HCT116 (cell line): ENCODE measurements around the gene FAT1. TPM values are rescaled to one million over a fixed set of nuclear protein-coding genes. Genes with fewer than 3 reads are reported as not detected.

Experiments used
- ATAC-seq: fragments of 200-7000 bp; cut with Tn5 transposase; 2 replicates; pipeline ENCODE4 v1.9.1; 2020; ENCODE audit warnings: mild to moderate bottlenecking, moderate library complexity
- BruUV-seq: library from RNA; stranded (reverse); fragments of 400-500 nt; replicated peaks from 2 replicates; lab custom pipeline; 2021; lab: Mats Ljungman, UMichigan
- CTCF ChIA-PET: fragments of 300-600 bp; sonication (Branson Sonifier 250); formaldehyde crosslinking; loops from one replicate; lab custom pipeline; 2021; ENCODE audit warnings: antibody characterized with exemption; lab: Charles Lee
- POLR2A ChIA-PET: fragments of 300-600, 350-600 bp; sonication (Branson Sonifier 250); formaldehyde crosslinking; loops from one replicate; lab custom pipeline; 2021; ENCODE audit warnings: antibody characterized with exemption; lab: Charles Lee
- RAD21 ChIA-PET, 2 experiments: fragments of 300-600 bp; sonication (Branson Sonifier 250); formaldehyde crosslinking; loops; one replicate each; lab custom pipeline; 2023; ENCODE audit warnings: low total read pairs in 2 of 2; ENCODE audit not compliant: uncharacterized antibody in 2 of 2, unreplicated experiment in 2 of 2, low non-redundant PET in 1 of 2; lab: Charles Lee
- DNase-seq: peaks from one replicate; pipeline ENCODE4 v3.0.0-alpha.2; 2010; ENCODE audit warnings: low read depth, low spot score
- H2AFZ ChIP-seq: fragments of 200-600 bp; shearing (Covaris generic), sonication (generic); 2 replicates; pipeline ENCODE4 v1.6.1; 2017; ENCODE audit warnings: low read depth, mixed run types, mixed read lengths, antibody characterized with exemption, low read length; ENCODE audit not compliant: poor library complexity, severe bottlenecking
- H3K27ac ChIP-seq: 2 replicates; pipeline ENCODE4 v1.5.1; 2012; ENCODE audit warnings: low read depth, low read length
- H3K27me3 ChIP-seq: fragments of 200-600 bp; sonication (generic); 2 replicates; pipeline ENCODE4 v1.6.1; 2016; ENCODE audit warnings: mixed run types, low read length, mixed read lengths; ENCODE audit not compliant: insufficient read depth
- H3K36me3 ChIP-seq, 2 experiments: fragments of 200-500 bp in 1 of 2; fragments of 200-600 bp in 1 of 2; sonication (Bioruptor generic) in 1 of 2; sonication (generic) in 1 of 2; 2 replicates each; pipeline versions ENCODE4 v1.5.1 to v1.6.1; 2014 to 2016; ENCODE audit warnings: low read length in 2 of 2, inconsistent platforms in 1 of 2, mixed read lengths in 1 of 2, mixed run types in 1 of 2; ENCODE audit not compliant: insufficient read depth in 2 of 2, control insufficient read depth in 1 of 2
- H3K4me1 ChIP-seq, 2 experiments: fragments of 200-600 bp in 1 of 2; sonication (generic) in 1 of 2; 2 replicates each; pipeline versions ENCODE4 v1.5.1 to v1.6.1; 2012 to 2017; ENCODE audit warnings: low read length in 2 of 2, inconsistent platforms in 1 of 2, mild to moderate bottlenecking in 1 of 2, mixed read lengths in 1 of 2, mixed run types in 1 of 2, moderate library complexity in 1 of 2; ENCODE audit not compliant: insufficient read depth in 2 of 2, control insufficient read depth in 1 of 2
- H3K4me2 ChIP-seq: fragments of 200-600 bp; sonication (generic); 2 replicates; pipeline ENCODE4 v1.6.1; 2017; ENCODE audit warnings: mixed run types, low read length, mixed read lengths
- H3K4me3 ChIP-seq, 2 experiments: fragments of 200-600 bp in 1 of 2; sonication (generic) in 1 of 2; replicated peaks in 1 of 2; 2 replicates each; pipeline ENCODE4 v1.5.1; 2011 to 2016; ENCODE audit warnings: low read length in 2 of 2, control low read depth in 1 of 2, low read depth in 1 of 2, mild to moderate bottlenecking in 1 of 2, mixed read lengths in 1 of 2, mixed run types in 1 of 2
- H3K79me2 ChIP-seq: fragments of 200-600 bp; sonication (generic); 2 replicates; pipeline ENCODE4 v1.6.1; 2017; ENCODE audit warnings: mild to moderate bottlenecking, mixed run types, low read length, moderate library complexity, mixed read lengths; ENCODE audit not compliant: insufficient read depth
- H3K9ac ChIP-seq: fragments of 200-600 bp; sonication (generic); 2 replicates; pipeline ENCODE4 v1.6.1; 2016; ENCODE audit warnings: low read length, mixed read lengths
- H3K9me2 ChIP-seq: fragments of 200-600 bp; sonication (generic), shearing (Covaris generic); 2 replicates; pipeline ENCODE4 v1.6.1; 2017; ENCODE audit warnings: mixed run types, mild to moderate bottlenecking, moderate library complexity; ENCODE audit not compliant: insufficient read depth
- H3K9me3 ChIP-seq, 2 experiments: fragments of 200-500 bp in 1 of 2; fragments of 200-600 bp in 1 of 2; sonication (Bioruptor generic) in 1 of 2; sonication (generic) in 1 of 2; 2 replicates each; pipeline ENCODE4 v1.6.1; 2014 to 2017; ENCODE audit warnings: low read length in 2 of 2, mixed read lengths in 2 of 2, inconsistent platforms in 1 of 2, low read depth in 1 of 2, mild to moderate bottlenecking in 1 of 2, mixed run types in 1 of 2, moderate library complexity in 1 of 2; ENCODE audit not compliant: control insufficient read depth in 1 of 2, insufficient read depth in 1 of 2
- H4K20me1 ChIP-seq: fragments of 200-600 bp; sonication (generic), shearing (Covaris generic); 2 replicates; pipeline ENCODE4 v1.6.1; 2017; ENCODE audit warnings: mixed run types, mild to moderate bottlenecking, moderate library complexity; ENCODE audit not compliant: insufficient read depth
- CEBPB ChIP-seq: IDR thresholded peaks from 2 replicates; pipeline ENCODE4 v1.6.1; 2012; ENCODE audit warnings: low read depth
- EGR1 ChIP-seq: IDR thresholded peaks from 2 replicates; pipeline ENCODE4 v1.6.1; 2012; ENCODE audit warnings: low read depth
- ELF1 ChIP-seq: IDR thresholded peaks from 2 replicates; pipeline ENCODE4 v1.6.1; 2012; ENCODE audit warnings: low read depth, borderline replicate concordance
- EZH2 ChIP-seq: fragments of 200-600 bp; sonication (generic); IDR thresholded peaks from 2 replicates; pipeline ENCODE4 v1.6.1; 2017; ENCODE audit warnings: antibody characterized with exemption, mixed run types
- FOSL1 ChIP-seq: IDR thresholded peaks from 2 replicates; pipeline ENCODE4 v1.6.1; 2012; ENCODE audit warnings: low read depth
- POLR2AphosphoS5 ChIP-seq: IDR thresholded peaks from 2 replicates; pipeline ENCODE4 v1.6.1; 2011; ENCODE audit warnings: mild to moderate bottlenecking, low read depth, low read length, moderate library complexity
- RAD21 ChIP-seq: IDR thresholded peaks from 2 replicates; pipeline ENCODE4 v1.6.1; 2012; ENCODE audit warnings: low read depth, mild to moderate bottlenecking
- SIN3A ChIP-seq: IDR thresholded peaks from 2 replicates; pipeline ENCODE4 v1.6.1; 2012; ENCODE audit warnings: low read depth
- SP1 ChIP-seq: IDR thresholded peaks from 2 replicates; pipeline ENCODE4 v1.6.1; 2012; ENCODE audit warnings: low read depth
- SRF ChIP-seq: IDR thresholded peaks from 2 replicates; pipeline ENCODE4 v1.6.1; 2012; ENCODE audit warnings: low read depth
- YY1 ChIP-seq: IDR thresholded peaks from 2 replicates; pipeline ENCODE4 v1.6.1; 2011; ENCODE audit warnings: low read length, low read depth, moderate library complexity, mild to moderate bottlenecking; ENCODE audit not compliant: insufficient replicate concordance; ENCODE audit errors: extremely low read depth
- ZNF274 ChIP-seq: fragments of 200-500 bp; sonication (Bioruptor generic); IDR thresholded peaks from 2 replicates; pipeline ENCODE4 v1.6.1; 2014; ENCODE audit warnings: mild to moderate bottlenecking, low read depth, low read length, inconsistent platforms
- intact Hi-C: fragments of 100-400 bp; cut with micrococcal nuclease; formaldehyde crosslinking; loops from 2 replicates; pipeline ENCODE4 v1.10.0; 2022
- total RNA-seq: library from RNA; stranded (reverse); gene quantifications from one replicate; pipeline ENCODE4 v1.2.1, GENCODE V29; 2021; ENCODE audit not compliant: unreplicated experiment
- TF ChIP-seq, protein P1 (sequence below): IDR thresholded peaks from 2 replicates; pipeline ENCODE4 v1.6.1; 2012; ENCODE audit warnings: low read depth

Gene FAT1
- total RNA-seq, 1 experiment from 2014 or later, result 676 TPM

DNA sequence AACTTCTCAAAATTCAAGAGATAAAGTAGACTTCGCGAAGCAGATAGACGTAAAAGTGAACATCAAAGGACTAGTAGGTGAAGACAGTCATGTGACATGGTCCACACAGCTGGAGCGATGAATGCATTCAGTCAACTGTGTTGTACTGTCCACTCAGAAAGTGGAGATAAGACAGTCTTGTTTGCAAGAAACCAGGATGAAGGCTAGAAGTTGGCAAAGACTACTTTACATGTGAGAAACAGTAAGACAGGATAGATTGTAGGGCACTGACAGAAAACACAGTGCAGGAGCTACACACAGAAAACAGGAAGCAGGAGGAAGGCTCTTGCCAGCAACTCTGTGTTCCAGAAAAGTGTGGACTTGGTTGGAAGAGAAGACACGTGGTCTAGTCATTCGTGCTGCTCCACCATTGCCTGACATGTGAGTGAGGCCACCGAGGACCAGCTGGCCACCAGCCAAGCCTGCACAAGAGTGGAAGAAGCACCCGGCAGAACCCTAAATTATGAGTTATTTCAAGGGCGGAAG lies 78.9 kb downstream of the FAT1 start:
- peak; percentile 37 for ATAC-seq
- intact Hi-C loops, result no loop called here
- Histone ChIP-seq H3K27me3 (no peaks in the 10 kb centered on the region), H3K9me3 (no peaks in the 10 kb centered on the region), H3K4me2 (peak overlapping the region; percentile 35), H3K4me1 (peaks cover 22 to 43% of the 10 kb centered on the region in 2 experiments), H3K27ac (peak overlapping the region; percentile 41; the same call in 1 of the 2 replicates), H3K36me3 (peaks cover 18 to 57% of the 10 kb centered on the region in 2 experiments), H3K9me2 (no peaks in the 10 kb centered on the region), H3K9ac (no peak overlapping the region), H2AFZ (no peak overlapping the region), H3K4me3 (no peak overlapping the region), H4K20me1 (peaks cover 76% of the 10 kb centered on the region), H3K79me2 (peaks cover 99% of the 10 kb centered on the region)
- no peak for DNase-seq
- RAD21 ChIA-PET, result no interaction called here
- TF ChIP-seq CEBPB (no peak), POLR2AphosphoS5 (no peak), SP1 (no peak), ZNF274 (no peak), SIN3A (no peak), ELF1 (no peak), RAD21 (no peak), YY1 (no peak), EZH2 (no peak), EGR1 (no peak), SRF (no peak), FOSL1 (no peak)
- TF ChIP-seq, protein P1, sequence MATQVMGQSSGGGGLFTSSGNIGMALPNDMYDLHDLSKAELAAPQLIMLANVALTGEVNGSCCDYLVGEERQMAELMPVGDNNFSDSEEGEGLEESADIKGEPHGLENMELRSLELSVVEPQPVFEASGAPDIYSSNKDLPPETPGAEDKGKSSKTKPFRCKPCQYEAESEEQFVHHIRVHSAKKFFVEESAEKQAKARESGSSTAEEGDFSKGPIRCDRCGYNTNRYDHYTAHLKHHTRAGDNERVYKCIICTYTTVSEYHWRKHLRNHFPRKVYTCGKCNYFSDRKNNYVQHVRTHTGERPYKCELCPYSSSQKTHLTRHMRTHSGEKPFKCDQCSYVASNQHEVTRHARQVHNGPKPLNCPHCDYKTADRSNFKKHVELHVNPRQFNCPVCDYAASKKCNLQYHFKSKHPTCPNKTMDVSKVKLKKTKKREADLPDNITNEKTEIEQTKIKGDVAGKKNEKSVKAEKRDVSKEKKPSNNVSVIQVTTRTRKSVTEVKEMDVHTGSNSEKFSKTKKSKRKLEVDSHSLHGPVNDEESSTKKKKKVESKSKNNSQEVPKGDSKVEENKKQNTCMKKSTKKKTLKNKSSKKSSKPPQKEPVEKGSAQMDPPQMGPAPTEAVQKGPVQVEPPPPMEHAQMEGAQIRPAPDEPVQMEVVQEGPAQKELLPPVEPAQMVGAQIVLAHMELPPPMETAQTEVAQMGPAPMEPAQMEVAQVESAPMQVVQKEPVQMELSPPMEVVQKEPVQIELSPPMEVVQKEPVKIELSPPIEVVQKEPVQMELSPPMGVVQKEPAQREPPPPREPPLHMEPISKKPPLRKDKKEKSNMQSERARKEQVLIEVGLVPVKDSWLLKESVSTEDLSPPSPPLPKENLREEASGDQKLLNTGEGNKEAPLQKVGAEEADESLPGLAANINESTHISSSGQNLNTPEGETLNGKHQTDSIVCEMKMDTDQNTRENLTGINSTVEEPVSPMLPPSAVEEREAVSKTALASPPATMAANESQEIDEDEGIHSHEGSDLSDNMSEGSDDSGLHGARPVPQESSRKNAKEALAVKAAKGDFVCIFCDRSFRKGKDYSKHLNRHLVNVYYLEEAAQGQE, result no peak
- BruUV-seq, result no TSS peak
- POLR2A ChIA-PET, result no interaction called here
- CTCF ChIA-PET, result no interaction called here
